Ovary (tissue), 9 donors: Measurements from ENCODE around the gene IL10. TPM values are rescaled to one million over a fixed set of nuclear protein-coding genes. Genes with fewer than 3 reads are reported as not detected.

Source experiments
- DNase-seq, 5 donors: peaks; one replicate each; pipeline ENCODE4 v3.0.0-alpha.2; 2019 to 2020
- H3K27ac ChIP-seq, 2 donors: fragments of 200-600 bp; one replicate each; pipeline versions ENCODE4 v1.5.1 to v1.8.0; 2019 to 2022
- H3K27me3 ChIP-seq: fragments of 200-600 bp; one replicate; pipeline ENCODE4 v1.8.0; 2022
- H3K36me3 ChIP-seq: fragments of 200-600 bp; sonication (generic); one replicate; pipeline ENCODE4 v1.5.1; 2019
- H3K4me1 ChIP-seq: one replicate; pipeline ENCODE4 v1.8.1; 2013; ENCODE audit warnings: mild to moderate bottlenecking, moderate library complexity; ENCODE audit not compliant: insufficient read depth
- H3K4me3 ChIP-seq: fragments of 200-600 bp; sonication (generic); one replicate; pipeline ENCODE4 v1.5.1; 2017
- H3K9me3 ChIP-seq, 2 donors: fragments of 200-600 bp in 1 of 2; sonication (generic) in 1 of 2; one replicate each; pipeline versions ENCODE4 v1.5.1 to v1.8.1; 2013 to 2019; ENCODE audit warnings: mild to moderate bottlenecking in 1 of 2, moderate library complexity in 1 of 2
- EP300 ChIP-seq: sonication (generic); formaldehyde crosslinking; IDR thresholded peaks from one replicate; pipeline ENCODE4 v1.6.1; 2017; ENCODE audit warnings: antibody characterized with exemption
- POLR2A ChIP-seq: fragments of 450-650 bp; IDR thresholded peaks from one replicate; pipeline ENCODE4 v1.6.1; 2017; ENCODE audit warnings: antibody characterized with exemption, mild to moderate bottlenecking, moderate library complexity
- WGBS, 3 donors: extraction: QIAGEN DNeasy Blood & Tissue Kit in 1 of 3; methylation state at CpG; one replicate each; pipeline versions ENCODE4 v1.1.5 to v1.1.7; 2013 to 2017; 5-methylcytosine and 5-hydroxymethylcytosine counted together
- intact Hi-C, 4 donors: fragments of 100-400 bp; cut with DNase I; formaldehyde crosslinking; loops; one replicate each; pipeline versions ENCODE4 v1.11.0 to v1.15.1; 2022 to 2023
- polyA plus RNA-seq, 2 donors: library from polyadenylated mRNA; stranded (reverse); fragments of 200-250 nt in 1 of 2; fragments of 350-450 nt in 1 of 2; fragmentation: Illumina TruSeq in 1 of 2; extraction: RNeasy Lipid Tissue Mini Kit (QIAGEN cat#74804) in 1 of 2; gene quantifications; one replicate each; pipeline ENCODE4 v1.2.3, GENCODE V29; 2013 to 2014
- total RNA-seq, 7 donors: library from RNA; depleted of rRNA in 2 of 7; stranded (reverse); fragments of >200 nt in 2 of 7; fragmentation: NEBNext Ultra II Directional in 3 of 7; extraction: Animal tissue kit (Norgen Biotek cat#: 25700) in 3 of 7; gene quantifications; one replicate each; pipeline versions ENCODE4 v1.1.0 to v1.2.4, GENCODE V29; 2016 to 2023
- TF ChIP-seq, protein P1 (sequence below), 3 donors: fragments of 450-650 bp in 2 of 3; fragments of 200-600 bp in 1 of 3; IDR thresholded peaks; one replicate each; pipeline versions ENCODE4 v1.5.1 to v1.8.0; 2016 to 2022; ENCODE audit warnings: antibody characterized with exemption in 3 of 3, mild to moderate bottlenecking in 1 of 3
- donor health status: DM: no; HTN: no; CAD: no; lungs with moderate emphysema.
- donor health status: DM: no; HTN: no; CAD: no.
- donor health status: Bipolar disorder and iron deficiency.
- donor health status: DM: yes; HTN: yes; CAD: no.
- donor health status: DM: no; HTN: no; CAD: no.
- donor health status: DM: yes; HTN: yes; CAD: no.

Gene IL10
- total and polyA plus RNA-seq, 9 donors = 0.25 to 4.0 (median 1.4) TPM; not detected in 1

DNA sequence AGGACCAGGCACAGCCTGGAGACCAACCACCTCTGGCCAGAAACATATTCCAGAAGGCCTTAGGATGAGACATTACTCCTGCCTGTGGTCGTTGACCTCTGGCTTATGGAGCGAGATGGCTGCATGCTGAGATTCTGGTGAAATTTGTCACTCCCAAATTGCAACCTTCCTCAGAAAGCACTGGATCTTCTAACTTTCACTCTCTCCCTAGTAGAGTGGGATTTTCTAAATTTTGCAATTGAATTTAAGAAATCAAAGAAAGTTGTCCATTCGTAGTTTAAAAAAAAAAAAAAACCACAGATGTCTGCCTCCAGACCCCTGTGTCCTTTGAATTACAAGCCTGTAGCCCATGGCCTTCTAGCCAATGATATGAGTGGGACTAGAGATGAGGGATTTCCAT is 28.6 kb upstream of the IL10 start:
- H3K36me3 ChIP-seq = no peaks in the 10 kb centered on the region
- H3K27ac ChIP-seq = no peak overlapping the region
- no peak for DNase-seq
- intact Hi-C loops = no loop called here
- H3K4me1 ChIP-seq = no peaks in the 10 kb centered on the region
- no peak for TF ChIP-seq EP300
- TF ChIP-seq POLR2A = no peak
- TF ChIP-seq, protein P1, sequence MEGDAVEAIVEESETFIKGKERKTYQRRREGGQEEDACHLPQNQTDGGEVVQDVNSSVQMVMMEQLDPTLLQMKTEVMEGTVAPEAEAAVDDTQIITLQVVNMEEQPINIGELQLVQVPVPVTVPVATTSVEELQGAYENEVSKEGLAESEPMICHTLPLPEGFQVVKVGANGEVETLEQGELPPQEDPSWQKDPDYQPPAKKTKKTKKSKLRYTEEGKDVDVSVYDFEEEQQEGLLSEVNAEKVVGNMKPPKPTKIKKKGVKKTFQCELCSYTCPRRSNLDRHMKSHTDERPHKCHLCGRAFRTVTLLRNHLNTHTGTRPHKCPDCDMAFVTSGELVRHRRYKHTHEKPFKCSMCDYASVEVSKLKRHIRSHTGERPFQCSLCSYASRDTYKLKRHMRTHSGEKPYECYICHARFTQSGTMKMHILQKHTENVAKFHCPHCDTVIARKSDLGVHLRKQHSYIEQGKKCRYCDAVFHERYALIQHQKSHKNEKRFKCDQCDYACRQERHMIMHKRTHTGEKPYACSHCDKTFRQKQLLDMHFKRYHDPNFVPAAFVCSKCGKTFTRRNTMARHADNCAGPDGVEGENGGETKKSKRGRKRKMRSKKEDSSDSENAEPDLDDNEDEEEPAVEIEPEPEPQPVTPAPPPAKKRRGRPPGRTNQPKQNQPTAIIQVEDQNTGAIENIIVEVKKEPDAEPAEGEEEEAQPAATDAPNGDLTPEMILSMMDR (IDR thresholded peaks at IDR 0.05) = no peak
- no peak overlapping the region for H3K4me3 ChIP-seq
- no peaks in the 10 kb centered on the region for H3K27me3 ChIP-seq
- 88 to 89% (median 89%) methylated on average over 3 of the region's 3 CpGs for WGBS, 3 donors
- no peaks in the 10 kb centered on the region for H3K9me3 ChIP-seq

DNA sequence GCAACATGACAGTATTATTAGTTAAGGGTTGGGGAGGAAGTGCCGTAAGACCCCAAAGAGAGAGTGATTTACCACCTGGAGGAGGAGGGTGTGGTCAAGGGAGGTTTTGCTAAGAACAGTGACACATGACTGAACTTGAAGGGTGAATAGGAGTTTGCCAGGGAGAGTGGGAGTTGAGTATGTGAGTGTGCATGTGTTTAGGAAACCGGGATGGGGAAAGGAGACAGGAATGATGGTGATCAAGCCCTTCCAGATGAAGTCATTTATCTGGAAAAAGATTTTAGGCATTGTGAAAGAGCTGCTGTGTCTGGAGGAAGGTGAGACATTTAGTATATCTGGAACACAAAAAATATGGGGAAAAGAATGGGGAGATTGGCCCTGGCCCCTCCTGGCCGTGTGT is 28.1 kb upstream of the IL10 start:
- TF ChIP-seq POLR2A (no peak), EP300 (no peak)
- TF ChIP-seq, protein P1 (IDR thresholded peaks at IDR 0.05) = no peak

DNA sequence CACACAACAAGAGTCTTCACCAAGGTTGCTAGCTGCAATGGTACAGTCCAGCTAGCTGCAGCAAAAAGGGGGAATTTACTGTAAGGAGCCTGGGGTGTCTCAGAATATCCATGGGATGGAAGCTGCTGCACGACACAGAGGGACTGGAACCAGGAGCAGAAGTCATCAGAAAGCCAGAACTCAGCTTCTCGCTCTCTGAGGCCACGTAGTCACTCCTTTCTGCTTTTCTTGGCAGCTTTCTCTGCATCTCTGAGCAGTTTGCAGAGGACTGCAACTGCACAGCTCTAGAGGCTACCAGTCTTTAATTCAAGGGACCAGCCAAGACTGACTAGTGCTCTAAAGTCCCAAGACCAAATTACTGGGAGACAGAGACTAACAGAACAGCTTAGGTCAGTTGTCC is 27.0 kb upstream of the IL10 start:
- intact Hi-C loops = no loop called here

More for the DNA sequence above, 28.1 kb upstream of the IL10 start:
- intact Hi-C loops = no loop called here
- no peaks in the 10 kb centered on the region for H3K27me3 ChIP-seq
- no peaks in the 10 kb centered on the region for H3K36me3 ChIP-seq
- no peak overlapping the region for H3K27ac ChIP-seq
- no peaks in the 10 kb centered on the region for H3K4me1 ChIP-seq
- H3K4me3 ChIP-seq = no peak overlapping the region
- no peaks in the 10 kb centered on the region for H3K9me3 ChIP-seq
- no peak for DNase-seq
- WGBS, 3 donors = 48 to 77% (median 74%) methylated on average over 3 of the region's 3 CpGs

DNA sequence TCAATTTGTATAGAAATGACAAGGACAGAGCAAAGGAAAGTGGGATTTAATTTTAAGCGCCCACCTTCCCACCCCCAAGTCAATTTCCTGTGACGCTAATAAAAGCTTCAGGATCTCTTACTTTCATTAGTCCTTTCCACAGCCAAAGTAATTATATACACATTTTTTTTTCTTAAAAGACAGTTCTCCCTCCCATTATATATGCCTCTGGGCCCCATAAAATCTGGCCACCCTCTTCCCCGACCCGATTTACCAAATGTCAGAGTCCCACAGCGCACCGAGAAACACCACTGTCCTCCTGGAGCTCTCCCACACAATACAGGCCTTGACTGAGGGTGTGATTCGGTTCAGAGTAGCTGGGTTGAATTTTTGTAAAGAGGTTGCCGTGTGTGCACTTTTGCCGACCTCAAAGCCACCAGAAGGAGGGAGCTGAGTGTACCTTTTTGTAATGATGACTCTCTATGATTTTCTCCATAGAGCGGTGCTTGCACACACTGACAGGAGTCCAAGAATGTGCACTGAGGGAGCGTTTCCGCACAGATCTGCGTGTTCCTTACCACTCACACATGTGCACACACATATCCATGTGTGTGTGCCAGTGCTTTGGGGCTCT is 26.2 kb upstream of the IL10 start:
- Histone ChIP-seq H3K4me1 (no peaks in the 10 kb centered on the region), H3K27ac (no peak overlapping the region), H3K9me3 (no peaks in the 10 kb centered on the region), H3K36me3 (no peaks in the 10 kb centered on the region), H3K27me3 (no peaks in the 10 kb centered on the region), H3K4me3 (no peak overlapping the region)
- WGBS, 3 donors = 83 to 86% (median 84%) methylated on average over 13 of the region's 13 CpGs
- intact Hi-C loops = no loop called here
- TF ChIP-seq EP300 (no peak), POLR2A (no peak)
- TF ChIP-seq, protein P1 (IDR thresholded peaks at IDR 0.05) = no peak
- no peak for DNase-seq

More for the DNA sequence above, 27.0 kb upstream of the IL10 start:
- no peaks in the 10 kb centered on the region for H3K9me3 ChIP-seq
- no peaks in the 10 kb centered on the region for H3K27me3 ChIP-seq
- DNase-seq = no peak
- WGBS, 3 donors = 77 to 86% (median 80%) methylated on average over 3 of the region's 3 CpGs
- H3K4me1 ChIP-seq = no peaks in the 10 kb centered on the region
- no peak overlapping the region for H3K4me3 ChIP-seq
- TF ChIP-seq EP300 = no peak
- TF ChIP-seq, protein P1 (IDR thresholded peaks at IDR 0.05) = no peak
- TF ChIP-seq POLR2A = no peak
- H3K27ac ChIP-seq = no peak overlapping the region
- no peaks in the 10 kb centered on the region for H3K36me3 ChIP-seq
